GM18511 (cell line): ENCODE results near the gene ZC3H18.
"Not testable (repeated sequence)": the region's sequence is repeated elsewhere in the genome, so short reads cannot be mapped to it uniquely, and the experiment has no call there.

Source experiments
- ATAC-seq: cut with Tn5 transposase; IDR thresholded peaks from one replicate; pipeline ENCODE4 v1.9.1; 2021; ENCODE audit warnings: mild to moderate bottlenecking, moderate library complexity; ENCODE audit not compliant: unreplicated experiment

Gene ZC3H18

DNA sequence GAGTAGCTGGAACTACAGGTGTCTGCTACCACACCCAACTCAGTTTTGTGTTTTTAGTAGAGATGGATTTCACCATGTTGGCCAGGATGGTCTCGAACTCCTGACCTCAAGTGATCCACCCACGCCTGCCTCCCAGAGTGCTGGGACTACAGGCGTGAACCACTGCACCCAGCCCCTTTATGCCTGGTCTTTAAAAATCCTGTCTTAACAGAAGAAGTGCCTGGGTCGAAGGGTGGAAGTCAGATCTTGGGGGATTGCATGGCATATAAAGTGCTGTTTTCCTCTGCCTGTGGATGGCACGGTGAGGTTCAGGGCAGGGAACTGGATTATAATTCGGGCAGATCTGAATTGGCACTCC lies 30.3 kb downstream of the ZC3H18 start:
- ATAC-seq = no peak

GRCh38 chr16:88601313-88602036 lies 31.3 kb downstream of the ZC3H18 start:
- no peak for ATAC-seq

- ATAC-seq = no peak
Observed at GRCh38 chr16:88602091-88602490, 31.9 kb downstream of the ZC3H18 start.

- no peak for ATAC-seq
Observed at GRCh38 chr16:88605186-88606147, 35.3 kb downstream of the ZC3H18 start.

DNA sequence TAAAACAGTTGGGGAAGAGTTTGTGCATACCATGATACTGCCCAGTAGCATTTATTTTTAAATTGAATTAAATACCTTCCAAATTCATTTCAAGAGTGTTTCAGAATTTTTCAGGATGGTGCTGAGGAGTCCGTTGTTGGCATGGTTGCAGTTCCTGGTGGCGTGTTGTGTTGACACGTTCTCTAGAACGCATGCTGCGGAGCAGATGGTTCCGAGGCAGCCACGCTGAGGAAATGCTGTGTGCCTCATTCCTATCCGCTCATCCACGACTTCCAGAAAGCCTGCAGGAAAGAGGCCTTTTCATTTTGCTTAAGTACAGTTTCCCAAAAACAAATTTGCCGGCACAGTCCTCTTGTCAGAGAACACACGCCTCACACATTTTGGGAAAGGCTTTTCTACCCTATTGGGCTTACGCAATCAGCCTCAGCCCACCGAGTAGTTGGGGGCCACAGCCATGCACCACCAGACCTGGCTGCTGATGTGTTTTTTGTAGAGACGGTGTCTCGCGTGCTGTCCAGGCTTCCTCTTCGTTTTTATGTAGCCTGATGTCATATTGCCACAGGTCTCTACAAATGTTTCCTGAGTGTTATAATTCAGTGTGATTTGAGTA lies 36.0 kb downstream of the ZC3H18 start:
- ATAC-seq = no peak

DNA sequence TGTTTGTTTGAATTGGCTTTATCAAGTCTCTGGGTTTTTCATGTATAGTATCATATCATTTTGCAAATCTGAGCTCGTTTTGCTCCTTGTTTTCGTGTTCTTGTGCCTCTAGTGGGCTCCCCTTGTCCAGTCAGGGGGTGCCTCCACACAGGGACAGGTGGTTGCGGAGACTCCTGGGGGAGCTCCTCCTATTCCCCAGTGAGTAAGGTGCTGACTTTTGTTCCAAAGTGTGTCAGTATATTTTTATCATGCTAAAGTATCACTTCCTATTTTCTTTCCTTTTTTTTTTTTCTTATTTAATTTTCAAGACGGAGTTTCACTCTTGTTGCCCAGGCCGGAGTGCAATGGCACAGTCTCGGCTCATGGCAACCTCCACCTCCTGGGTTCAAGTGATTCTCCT lies 37.9 kb downstream of the ZC3H18 start:
- no peak for ATAC-seq

DNA sequence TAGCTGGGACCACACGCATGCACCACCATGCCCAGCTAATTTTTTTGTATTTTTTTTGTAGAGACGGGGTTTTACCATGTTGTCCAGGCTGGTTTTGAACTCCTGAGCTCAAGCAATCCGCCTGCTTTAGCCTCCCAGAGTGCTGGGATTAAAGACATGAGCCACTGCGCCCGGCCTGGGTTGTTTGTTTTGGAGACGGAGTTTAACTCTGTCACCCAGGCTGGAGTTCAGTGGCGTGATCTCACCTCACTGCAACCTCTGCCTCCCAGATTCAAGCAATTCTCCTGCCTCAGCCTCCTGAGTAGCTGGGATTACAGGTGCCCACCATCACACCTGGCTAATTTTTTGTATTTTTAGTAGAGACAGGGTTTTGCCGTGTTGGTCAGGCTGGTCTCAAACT lies 39.2 kb downstream of the ZC3H18 start:
- ATAC-seq = not testable (repeated sequence)

GRCh38 chr16:88610080-88610479 lies 39.9 kb downstream of the ZC3H18 start:
- no peak for ATAC-seq

GRCh38 chr16:88610909-88611812 lies 41.0 kb downstream of the ZC3H18 start:
- ATAC-seq = no peak

DNA sequence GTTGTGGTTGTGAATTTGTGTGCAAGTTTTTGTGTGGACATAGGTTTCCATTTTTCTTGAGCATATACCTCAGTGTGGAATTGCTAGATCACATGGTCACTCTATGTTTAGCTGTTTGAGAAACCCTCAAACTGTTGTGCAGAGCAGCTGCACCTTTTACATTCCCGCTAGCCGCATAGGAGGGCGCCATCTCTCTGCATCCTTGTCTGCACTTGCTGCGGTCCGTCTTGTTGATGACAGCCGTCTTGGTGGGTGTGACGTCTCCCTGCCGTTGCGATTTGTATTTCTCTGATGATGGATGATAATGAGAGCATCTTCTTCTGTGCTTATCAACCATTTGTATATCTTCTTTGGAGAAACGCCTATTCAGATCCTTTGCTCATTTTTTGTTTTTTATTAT lies 43.1 kb downstream of the ZC3H18 start:
- no peak for ATAC-seq

GRCh38 chr16:88613911-88614817 lies 44.0 kb downstream of the ZC3H18 start:
- no peak for ATAC-seq

GRCh38 chr16:88614818-88615580 lies 44.8 kb downstream of the ZC3H18 start:
- ATAC-seq = no peak

DNA sequence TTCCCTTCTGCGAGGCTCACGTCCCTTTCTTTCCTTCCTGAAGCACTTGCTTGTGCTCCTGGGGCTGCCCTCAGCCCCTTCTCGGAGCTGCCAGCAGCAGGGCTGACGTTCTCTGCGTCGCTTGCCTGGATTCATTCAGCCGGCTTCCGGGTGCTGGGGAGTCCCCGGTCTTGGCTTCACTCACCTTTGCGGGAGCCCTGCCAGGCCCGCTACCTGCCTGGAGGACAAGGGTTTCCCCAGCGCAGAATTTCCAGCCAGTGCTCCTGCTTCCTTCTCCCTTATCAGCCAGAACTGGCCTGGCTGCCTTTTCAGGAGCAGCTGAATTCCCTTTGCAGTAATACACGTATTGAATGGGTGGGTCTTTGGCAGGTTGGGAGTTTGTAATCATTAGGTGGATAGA lies 46.1 kb downstream of the ZC3H18 start:
- no peak for ATAC-seq

DNA sequence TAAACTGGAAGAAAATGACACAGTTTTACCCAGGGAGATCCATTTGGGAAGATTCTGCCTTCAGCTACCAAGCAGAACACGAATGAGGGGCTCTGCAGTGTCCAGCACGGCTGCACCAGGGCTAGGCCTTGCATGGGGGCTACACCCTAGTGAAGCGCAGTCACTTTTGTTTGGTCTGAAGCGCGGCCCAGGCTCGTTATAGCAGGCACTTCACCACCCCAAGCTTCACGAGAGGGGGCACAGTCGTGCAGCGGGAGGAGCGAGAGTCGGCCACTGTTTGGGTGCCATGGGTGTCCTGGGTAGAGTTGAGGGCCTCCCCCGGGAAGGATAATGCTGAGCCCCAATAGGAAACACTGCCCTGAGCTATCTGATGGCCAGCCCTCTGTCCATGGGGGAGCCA lies 46.5 kb downstream of the ZC3H18 start:
- no peak for ATAC-seq

DNA sequence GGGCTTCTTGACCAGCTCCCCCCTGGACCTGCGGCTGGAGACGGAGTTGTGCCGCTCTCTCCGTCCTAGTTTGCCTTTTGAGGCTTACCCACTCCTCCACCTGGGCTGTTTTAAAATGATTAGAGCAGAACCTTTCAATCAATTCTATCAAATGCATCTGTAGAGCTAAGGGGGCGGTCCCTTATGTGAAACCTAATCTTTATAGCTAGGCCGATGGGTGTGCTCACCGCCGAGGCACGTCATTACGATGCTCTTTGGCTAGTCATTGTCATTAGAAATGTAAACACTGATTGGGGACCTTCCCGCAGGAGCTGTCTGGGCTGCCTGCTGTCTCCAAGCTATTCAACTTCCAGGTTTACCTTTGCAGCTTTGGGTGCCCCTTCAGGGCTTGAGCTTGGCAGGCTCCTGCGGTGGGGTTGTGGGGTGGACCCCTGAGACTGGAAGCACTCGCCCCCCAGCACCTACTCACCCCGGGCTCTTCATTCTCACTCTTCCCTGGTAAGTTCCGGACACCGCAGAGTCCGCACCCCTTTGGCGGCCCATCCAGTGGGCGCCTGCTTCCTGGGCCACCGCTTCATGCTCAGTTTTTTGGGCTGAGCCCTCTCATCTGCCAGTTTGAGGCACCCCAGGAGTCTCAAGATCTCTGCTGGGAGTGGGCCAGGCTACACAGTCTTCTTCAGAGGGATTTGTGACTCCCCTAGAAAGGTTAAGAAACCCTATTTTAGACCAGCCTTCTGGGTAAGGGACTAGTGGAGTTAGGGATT lies 47.2 kb downstream of the ZC3H18 start:
- ATAC-seq = no peak

DNA sequence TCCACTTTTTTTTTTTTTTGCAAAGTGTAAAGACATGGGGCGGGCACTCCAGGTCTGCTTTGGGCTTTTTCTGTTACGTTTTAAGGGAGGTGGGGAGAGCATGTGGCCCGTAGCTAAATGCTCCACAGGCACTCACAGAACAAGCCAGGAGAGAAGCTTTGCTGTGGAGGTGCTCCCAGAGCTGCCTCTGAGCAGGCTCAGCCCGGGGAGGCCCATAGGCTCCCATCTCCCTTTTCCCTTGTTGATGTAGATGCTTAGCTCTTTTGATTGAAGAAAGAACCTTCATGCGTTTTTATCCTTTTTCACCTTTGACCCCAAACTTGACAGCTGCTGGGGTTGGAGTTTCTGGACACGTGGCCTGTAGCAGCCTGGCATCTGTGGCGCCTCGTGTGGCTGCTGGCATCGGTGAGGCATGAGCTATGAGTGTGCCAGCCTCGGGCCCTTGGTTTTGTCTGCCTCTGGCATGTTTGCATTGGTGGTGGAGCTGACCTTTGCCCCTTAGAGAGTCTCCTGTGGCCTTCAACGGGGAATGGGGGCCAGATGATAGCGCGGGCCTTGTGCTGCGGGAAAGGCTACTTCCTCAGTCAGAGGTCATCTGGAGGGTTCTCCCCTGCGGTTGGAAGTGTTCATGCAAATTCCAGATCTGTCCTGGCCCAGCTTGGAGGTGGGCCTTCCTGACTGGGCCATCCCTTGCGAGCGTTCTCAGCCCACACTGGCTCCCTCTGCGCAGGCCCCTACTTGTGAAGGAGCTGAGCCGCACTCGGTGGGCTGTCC lies 48.2 kb downstream of the ZC3H18 start:
- ATAC-seq = no peak

GRCh38 chr16:88618956-88619667 lies 48.9 kb downstream of the ZC3H18 start:
- no peak for ATAC-seq
